ENCODE results near the gene LY9.

Gene LY9

GRCh38 chr1:160774886-160775719 lies 20.9 kb upstream of the LY9 start:
- no peak overlapping the region for H3K27ac ChIP-seq
- no peak for TF ChIP-seq CTCF (conservative IDR thresholded peaks at IDR 0.05)

GRCh38 chr1:160776178-160776577 lies 19.8 kb upstream of the LY9 start:
- TF ChIP-seq CTCF (conservative IDR thresholded peaks at IDR 0.05), result no peak
- no peak overlapping the region for H3K27ac ChIP-seq

- TF ChIP-seq CTCF (conservative IDR thresholded peaks at IDR 0.05), result peak; percentile 36; the same call in 1 of the 2 replicates
These were observed 18.4 kb upstream of the LY9 start for GRCh38 chr1:160777486-160778089.

GRCh38 chr1:160778976-160779375 lies 17.0 kb upstream of the LY9 start:
- no peak for TF ChIP-seq CTCF (conservative IDR thresholded peaks at IDR 0.05)
- no peak overlapping the region for H3K27ac ChIP-seq

More at GRCh38 chr1:160777486-160778089, 18.4 kb upstream of the LY9 start:
- no peak overlapping the region for H3K27ac ChIP-seq

- H3K27ac ChIP-seq, result no peak overlapping the region
- no peak; the same call in 1 of the 2 replicates for TF ChIP-seq CTCF (conservative IDR thresholded peaks at IDR 0.05)
These were observed 16.2 kb upstream of the LY9 start for GRCh38 chr1:160779626-160780397.

- H3K27ac ChIP-seq, result no peak overlapping the region
- no peak for TF ChIP-seq CTCF (conservative IDR thresholded peaks at IDR 0.05)
These were observed 15.6 kb upstream of the LY9 start for GRCh38 chr1:160780398-160780755.

GRCh38 chr1:160781186-160781766 lies 14.7 kb upstream of the LY9 start:
- no peak for TF ChIP-seq CTCF (conservative IDR thresholded peaks at IDR 0.05)
- H3K27ac ChIP-seq, result peak overlapping the region; percentile 18; the same call in 1 of the 2 replicates

All from VCaP (cell line).